Lower leg skin (tissue), 4 donors: ENCODE data around the gene AIG1. TPM values are rescaled to one million over a fixed set of nuclear protein-coding genes. Genes with fewer than 3 reads are reported as not detected.

Experiments used
- DNase-seq, 2 donors: peaks; one replicate each; pipeline ENCODE4 v3.0.0-alpha.2; 2019; ENCODE audit warnings: low spot score in 2 of 2
- H3K4me3 ChIP-seq: fragments of 200-600 bp; sonication (generic); 2 replicates; pipeline ENCODE4 v1.5.1; 2017; ENCODE audit warnings: mild to moderate bottlenecking, low read depth; ENCODE audit not compliant: poor library complexity, severe bottlenecking
- CTCF ChIP-seq, 3 donors: fragments of 450-650 bp; IDR thresholded peaks; one replicate each; pipeline ENCODE4 v1.5.1; 2016; ENCODE audit warnings: antibody characterized with exemption in 3 of 3, mild to moderate bottlenecking in 3 of 3, moderate library complexity in 2 of 3
- POLR2A ChIP-seq, 2 donors: fragments of 450-650 bp; IDR thresholded peaks; one replicate each; pipeline ENCODE4 v1.6.1; 2016 to 2017; ENCODE audit warnings: antibody characterized with exemption in 2 of 2, mild to moderate bottlenecking in 1 of 2, moderate library complexity in 1 of 2
- WGBS, 2 donors: methylation state at CpG; one replicate each; pipeline ENCODE4 v1.1.5; 2018; 5-methylcytosine and 5-hydroxymethylcytosine counted together
- intact Hi-C: fragments of 100-400 bp; cut with DNase I; formaldehyde crosslinking; loops from one replicate; pipeline ENCODE4 v1.15.0; 2023; ENCODE audit warnings: low total_unique reads
- total RNA-seq, 4 donors: library from RNA; depleted of rRNA; stranded (reverse); fragments of >200 nt; gene quantifications; one replicate each; pipeline ENCODE4 v1.1.0, GENCODE V29; 2016

The AIG1 gene
- total RNA-seq, 4 donors from 2014 or later, result 12.2 to 21.4 (median 16.0) TPM

- intact Hi-C loops, result no loop called here
- TF ChIP-seq CTCF (IDR thresholded peaks at IDR 0.05) (no peak), POLR2A (IDR thresholded peaks at IDR 0.05) (no peak)
- DNase-seq, result no peak
- 50 to 53% methylated on average over 1 of the region's 1 CpG for WGBS, 2 donors
- no peak overlapping the region for H3K4me3 ChIP-seq
Measured at GRCh38 chr6:143357561-143358255, 297.0 kb downstream of the AIG1 start.

GRCh38 chr6:143361536-143362191 is 301.0 kb downstream of the AIG1 start:
- TF ChIP-seq CTCF (IDR thresholded peaks at IDR 0.05), result no peak
- TF ChIP-seq POLR2A (IDR thresholded peaks at IDR 0.05), result no peak
- no peak for DNase-seq
- intact Hi-C loops, result no loop called here
- 26 to 48% methylated on average over 4 of the region's 4 CpGs for WGBS, 2 donors
- no peak overlapping the region for H3K4me3 ChIP-seq

- 70 to 88% methylated on average over 2 of the region's 2 CpGs for whole genome bisulfite sequencing, 2 donors
- no peak for TF ChIP-seq CTCF (IDR thresholded peaks at IDR 0.05)
- no peak for TF ChIP-seq POLR2A (IDR thresholded peaks at IDR 0.05)
- intact Hi-C loops, result no loop called here
- DNase-seq, result no peak
- no peak overlapping the region for H3K4me3 ChIP-seq
Measured at GRCh38 chr6:143362192-143362558, 301.5 kb downstream of the AIG1 start.

DNA sequence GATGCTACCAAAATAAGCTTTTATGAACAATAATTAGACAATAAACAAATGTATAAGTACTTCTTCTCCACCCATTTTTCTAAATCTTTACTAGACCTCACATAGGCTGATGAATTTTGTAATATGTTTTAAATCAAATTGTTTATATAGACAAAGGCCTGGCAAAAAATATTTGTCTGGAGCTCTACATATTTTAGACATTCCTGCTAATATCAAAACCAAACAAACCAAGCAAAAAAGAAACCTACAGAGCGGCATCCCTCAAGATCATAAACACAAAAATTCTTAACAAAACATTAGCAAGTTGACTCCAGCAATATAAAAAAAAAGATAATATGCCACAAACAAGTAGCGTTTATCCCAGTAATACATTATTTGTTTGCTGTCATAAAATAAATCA is 302.6 kb downstream of the AIG1 start:
- no peak overlapping the region for H3K4me3 ChIP-seq
- TF ChIP-seq POLR2A (IDR thresholded peaks at IDR 0.05), result no peak
- 87 to 90% methylated on average over 2 of the region's 2 CpGs for WGBS, 2 donors
- DNase-seq, result no peak
- intact Hi-C loops, result no loop called here

GRCh38 chr6:143368426-143368825 is 307.7 kb downstream of the AIG1 start:
- TF ChIP-seq POLR2A (IDR thresholded peaks at IDR 0.05), result no peak
- TF ChIP-seq CTCF (IDR thresholded peaks at IDR 0.05), result no peak
- intact Hi-C loops, result no loop called here
- no peak for DNase-seq
- no peak overlapping the region for H3K4me3 ChIP-seq
- WGBS, 2 donors, result 70 to 86% methylated on average over 2 of the region's 2 CpGs

DNA sequence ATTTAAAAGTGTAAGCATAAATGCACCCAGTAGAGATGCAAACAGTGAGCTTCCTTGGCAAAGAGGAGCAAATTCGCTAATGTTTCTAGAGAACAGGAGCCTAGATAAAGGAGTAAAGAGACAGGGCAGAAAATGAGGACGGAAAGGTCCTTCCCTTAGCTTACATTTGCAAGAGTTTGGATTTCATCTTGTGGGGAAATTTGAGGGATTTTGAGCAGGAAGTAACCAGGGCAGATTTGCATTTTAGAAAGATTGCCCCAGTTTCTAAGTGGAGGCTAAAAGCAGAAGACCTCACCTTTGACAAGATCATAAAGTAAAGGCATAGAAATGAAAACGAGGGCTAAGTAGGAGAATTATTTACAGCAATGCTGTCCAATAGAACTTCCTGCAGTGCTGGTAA is 309.3 kb downstream of the AIG1 start:
- intact Hi-C loops, result no loop called here
- 65 to 70% methylated on average over 3 of the region's 3 CpGs for WGBS, 2 donors
- TF ChIP-seq POLR2A (IDR thresholded peaks at IDR 0.05) (no peak), CTCF (IDR thresholded peaks at IDR 0.05) (no peak)
- DNase-seq, result no peak
- no peak overlapping the region for H3K4me3 ChIP-seq
